ENCODE results near the gene ZNF302.

ZNF302 gene

GRCh38 chr19:34649886-34650543 lies 27.5 kb upstream of the ZNF302 start:
- DNase-seq (ENCODE audit: low read depth): no peak
- no peak for TF ChIP-seq CTCF (conservative IDR thresholded peaks at IDR 0.05; ENCODE audit: control insufficient read depth, insufficient read depth, low read depth, low read length)
- no peak overlapping the region for H3K4me3 ChIP-seq (ENCODE audit: control insufficient read depth, low read depth, low read length)

GRCh38 chr19:34651747-34652146 lies 25.7 kb upstream of the ZNF302 start:
- DNase-seq (ENCODE audit: low read depth): no peak
- TF ChIP-seq CTCF (conservative IDR thresholded peaks at IDR 0.05; ENCODE audit: control insufficient read depth, insufficient read depth, low read depth, low read length): no peak

GRCh38 chr19:34654796-34655195 lies 22.7 kb upstream of the ZNF302 start:
- H3K4me3 ChIP-seq (ENCODE audit: control insufficient read depth, low read depth, low read length): no peak overlapping the region
- TF ChIP-seq CTCF (conservative IDR thresholded peaks at IDR 0.05; ENCODE audit: control insufficient read depth, insufficient read depth, low read depth, low read length): no peak
- DNase-seq (ENCODE audit: low read depth): no peak

More at GRCh38 chr19:34651747-34652146, 25.7 kb upstream of the ZNF302 start:
- no peak overlapping the region for H3K4me3 ChIP-seq (ENCODE audit: control insufficient read depth, low read depth, low read length)

GRCh38 chr19:34655651-34656050 lies 21.8 kb upstream of the ZNF302 start:
- no peak overlapping the region for H3K4me3 ChIP-seq (ENCODE audit: control insufficient read depth, low read depth, low read length)
- DNase-seq (ENCODE audit: low read depth): no peak
- no peak for TF ChIP-seq CTCF (conservative IDR thresholded peaks at IDR 0.05; ENCODE audit: control insufficient read depth, insufficient read depth, low read depth, low read length)

GRCh38 chr19:34661357-34661756 lies 16.1 kb upstream of the ZNF302 start:
- no peak overlapping the region for H3K4me3 ChIP-seq (ENCODE audit: control insufficient read depth, low read depth, low read length)
- no peak for TF ChIP-seq CTCF (conservative IDR thresholded peaks at IDR 0.05; ENCODE audit: control insufficient read depth, insufficient read depth, low read depth, low read length)
- DNase-seq (ENCODE audit: low read depth): no peak

GRCh38 chr19:34662919-34663318 lies 14.6 kb upstream of the ZNF302 start:
- TF ChIP-seq CTCF (conservative IDR thresholded peaks at IDR 0.05; ENCODE audit: control insufficient read depth, insufficient read depth, low read depth, low read length): peak; percentile 22
- DNase-seq (ENCODE audit: low read depth): peak; percentile 25

GRCh38 chr19:34664168-34664567 lies 13.3 kb upstream of the ZNF302 start:
- H3K4me3 ChIP-seq (ENCODE audit: control insufficient read depth, low read depth, low read length): no peak overlapping the region
- no peak for TF ChIP-seq CTCF (conservative IDR thresholded peaks at IDR 0.05; ENCODE audit: control insufficient read depth, insufficient read depth, low read depth, low read length)
- no peak for DNase-seq (ENCODE audit: low read depth)

More at GRCh38 chr19:34662919-34663318, 14.6 kb upstream of the ZNF302 start:
- no peak overlapping the region for H3K4me3 ChIP-seq (ENCODE audit: control insufficient read depth, low read depth, low read length)
